Mesendoderm (in vitro differentiated cells): ENCODE data around the gene FBRSL1.

Experiments used
- DNase-seq: peaks from one replicate; pipeline ENCODE4 v3.0.0; 2013
- H2AK5ac ChIP-seq: 2 replicates; pipeline ENCODE4 v1.6.1; 2013; ENCODE audit warnings: low read length, inconsistent platforms
- H2BK120ac ChIP-seq: 2 replicates; pipeline ENCODE4 v1.6.1; 2013; ENCODE audit warnings: low read depth, mild to moderate bottlenecking, low read length, moderate library complexity, mixed read lengths
- H2BK15ac ChIP-seq: replicated peaks from 2 replicates; pipeline ENCODE4 v1.6.1; 2013; ENCODE audit warnings: low read depth, mild to moderate bottlenecking, moderate library complexity
- H2BK5ac ChIP-seq: 2 replicates; pipeline ENCODE4 v1.6.1; 2013; ENCODE audit warnings: low read length, inconsistent platforms
- H3K18ac ChIP-seq: 2 replicates; pipeline ENCODE4 v1.6.1; 2013; ENCODE audit warnings: mild to moderate bottlenecking, low read length, mixed read lengths
- H3K23ac ChIP-seq: one replicate; pipeline ENCODE4 v1.6.1; 2013; ENCODE audit warnings: low read length
- H3K27ac ChIP-seq: 2 replicates; pipeline ENCODE4 v1.5.1; 2013; ENCODE audit warnings: low read depth, mild to moderate bottlenecking, inconsistent platforms, low read length, moderate library complexity
- H3K27me3 ChIP-seq: 2 replicates; pipeline ENCODE4 v1.6.1; 2013; ENCODE audit warnings: low read length, control low read depth, mild to moderate bottlenecking, inconsistent platforms; ENCODE audit not compliant: insufficient read depth, poor library complexity
- H3K36me3 ChIP-seq: 2 replicates; pipeline ENCODE4 v1.6.1; 2013; ENCODE audit warnings: low read length, inconsistent platforms; ENCODE audit not compliant: control insufficient read depth, insufficient read depth
- H3K4ac ChIP-seq: one replicate; pipeline ENCODE4 v1.6.1; 2013; ENCODE audit warnings: low read depth, mild to moderate bottlenecking, low read length, moderate library complexity
- H3K4me1 ChIP-seq: 2 replicates; pipeline ENCODE4 v1.6.1; 2013; ENCODE audit warnings: low read depth, low read length, inconsistent platforms; ENCODE audit not compliant: control insufficient read depth
- H3K4me2 ChIP-seq: 2 replicates; pipeline ENCODE4 v1.6.1; 2013; ENCODE audit warnings: low read length
- H3K4me3 ChIP-seq: 2 replicates; pipeline ENCODE4 v1.5.1; 2013; ENCODE audit warnings: mild to moderate bottlenecking, low read length
- H3K56ac ChIP-seq: one replicate; pipeline ENCODE4 v1.6.1; 2013; ENCODE audit warnings: low read length
- H3K79me1 ChIP-seq: 2 replicates; pipeline ENCODE4 v1.6.1; 2013; ENCODE audit warnings: low read length, inconsistent platforms
- H3K79me2 ChIP-seq: 2 replicates; pipeline ENCODE4 v1.6.1; 2013; ENCODE audit warnings: mild to moderate bottlenecking, low read length; ENCODE audit not compliant: control insufficient read depth, insufficient read depth
- H3K9ac ChIP-seq: 2 replicates; pipeline ENCODE4 v1.6.1; 2013; ENCODE audit warnings: low read length, inconsistent platforms
- H4K5ac ChIP-seq: one replicate; pipeline ENCODE4 v1.6.1; 2013; ENCODE audit warnings: low read length
- H4K8ac ChIP-seq: one replicate; pipeline ENCODE4 v1.6.1; 2013; ENCODE audit warnings: low read depth, mild to moderate bottlenecking, control low read depth, low read length, moderate library complexity
- WGBS: extraction: QIAGEN DNeasy Blood & Tissue Kit; methylation state at CpG from one replicate; pipeline ENCODE4 v1.1.7; 2013; ENCODE audit warnings: low lambda C conversion rate, missing lambda C conversion rate; ENCODE audit not compliant: insufficient coverage; ENCODE audit errors: extremely low coverage; 5-methylcytosine and 5-hydroxymethylcytosine counted together

FBRSL1 gene

DNA sequence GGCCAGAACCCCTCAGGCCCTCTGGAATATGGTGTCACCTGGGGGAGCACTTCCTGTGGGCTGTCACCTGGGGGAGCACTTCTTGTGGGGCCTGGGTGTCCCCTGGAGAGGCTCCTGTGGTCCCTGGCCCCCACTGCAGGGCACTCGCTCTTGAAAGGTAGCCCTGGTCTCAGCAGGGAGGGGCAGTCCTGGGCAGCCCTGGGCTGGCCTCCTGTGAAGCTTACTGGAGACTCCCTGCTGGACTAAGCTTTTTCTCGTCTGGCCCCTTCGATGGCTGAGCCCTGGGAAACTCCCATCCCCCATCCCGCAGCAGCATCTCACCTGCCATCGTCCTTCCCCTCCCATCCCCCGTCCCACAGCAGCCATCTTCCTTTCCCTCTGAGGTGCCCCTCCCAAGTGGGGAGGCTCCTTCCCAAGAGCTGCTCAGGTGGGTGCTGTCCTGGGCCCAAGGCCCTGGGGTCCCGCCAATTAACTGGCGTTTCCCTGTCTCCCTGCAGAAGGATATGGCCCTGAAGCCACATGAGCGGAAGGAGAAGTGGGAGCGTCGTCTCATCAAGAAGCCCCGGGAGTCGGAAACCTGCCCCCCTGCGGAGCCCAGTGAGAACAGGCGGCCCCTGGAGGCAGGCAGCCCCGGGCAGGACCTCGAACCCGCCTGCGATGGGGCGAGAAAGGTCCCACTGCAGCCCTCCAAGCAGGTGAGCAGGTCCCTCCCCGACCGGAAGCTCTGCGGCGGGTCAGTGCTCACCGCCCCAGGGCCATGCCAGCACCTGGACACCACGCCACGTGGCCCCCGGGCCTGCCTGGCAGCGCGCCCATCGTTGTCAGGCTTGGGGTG, 17.9 kb downstream of the FBRSL1 start:
- no peak overlapping the region for H3K9ac ChIP-seq
- H4K8ac ChIP-seq, result no peak overlapping the region
- peaks cover 12% of the 10 kb centered on the region for H3K79me1 ChIP-seq
- H3K4me1 ChIP-seq, result peaks cover 8% of the 10 kb centered on the region
- H3K4ac ChIP-seq, result no peak overlapping the region
- no peak overlapping the region for H4K5ac ChIP-seq
- no peak overlapping the region for H2BK120ac ChIP-seq
- no peak overlapping the region for H3K23ac ChIP-seq
- H2AK5ac ChIP-seq, result no peak overlapping the region
- no peak overlapping the region for H3K56ac ChIP-seq
- no peak overlapping the region for H3K4me2 ChIP-seq
- no peak overlapping the region for H3K18ac ChIP-seq
- peaks cover 11% of the 10 kb centered on the region for H3K79me2 ChIP-seq
- no CpG with 5 or more reads among the region's 31 CpGs for WGBS
- no peak overlapping the region for H3K27ac ChIP-seq
- no peaks in the 10 kb centered on the region for H3K27me3 ChIP-seq
- DNase-seq, result peak; percentile 45
- no peak overlapping the region for H2BK15ac ChIP-seq
- H2BK5ac ChIP-seq, result no peak overlapping the region
- H3K36me3 ChIP-seq, result no peaks in the 10 kb centered on the region
- H3K4me3 ChIP-seq, result no peak overlapping the region

DNA sequence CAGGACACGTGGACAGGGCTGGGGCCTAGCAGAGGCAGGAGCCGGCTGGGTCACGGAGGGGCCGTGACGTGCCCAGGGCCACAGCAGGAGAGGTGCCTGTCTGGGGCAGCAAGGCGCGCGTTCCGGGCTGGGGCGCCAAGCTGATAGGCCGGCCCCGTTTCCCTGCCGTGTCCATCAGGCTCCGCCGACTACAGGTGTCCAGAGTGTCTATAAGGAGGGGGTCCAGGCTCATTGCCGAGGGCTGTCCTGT, 18.5 kb downstream of the FBRSL1 start:
- H2BK15ac ChIP-seq, result no peak overlapping the region
- H3K9ac ChIP-seq, result no peak overlapping the region
- no peaks in the 10 kb centered on the region for H3K36me3 ChIP-seq
- no peak for DNase-seq
- H2BK120ac ChIP-seq, result no peak overlapping the region
- H3K23ac ChIP-seq, result no peak overlapping the region
- H3K4me1 ChIP-seq, result peaks cover 8% of the 10 kb centered on the region
- H3K79me1 ChIP-seq, result peaks cover 8% of the 10 kb centered on the region
- no peak overlapping the region for H4K5ac ChIP-seq
- H3K79me2 ChIP-seq, result peaks cover 11% of the 10 kb centered on the region
- no peak overlapping the region for H3K4ac ChIP-seq
- H4K8ac ChIP-seq, result no peak overlapping the region
- H2AK5ac ChIP-seq, result no peak overlapping the region
- no peaks in the 10 kb centered on the region for H3K27me3 ChIP-seq
- no CpG with 5 or more reads among the region's 16 CpGs for WGBS
- no peak overlapping the region for H2BK5ac ChIP-seq
- no peak overlapping the region for H3K18ac ChIP-seq
- H3K27ac ChIP-seq, result no peak overlapping the region
- no peak overlapping the region for H3K4me3 ChIP-seq
- no peak overlapping the region for H3K56ac ChIP-seq
- H3K4me2 ChIP-seq, result no peak overlapping the region

GRCh38 chr12:132508860-132509732, 19.1 kb downstream of the FBRSL1 start:
- no peak overlapping the region for H3K4ac ChIP-seq
- H2BK15ac ChIP-seq, result no peak overlapping the region
- H3K23ac ChIP-seq, result no peak overlapping the region
- H2AK5ac ChIP-seq, result no peak overlapping the region
- no peak overlapping the region for H2BK5ac ChIP-seq
- no peak overlapping the region for H3K4me3 ChIP-seq
- H3K4me2 ChIP-seq, result no peak overlapping the region
- WGBS, result no CpG with 5 or more reads among the region's 53 CpGs
- H3K56ac ChIP-seq, result no peak overlapping the region
- H3K27me3 ChIP-seq, result no peaks in the 10 kb centered on the region
- H4K8ac ChIP-seq, result no peak overlapping the region
- no peak overlapping the region for H4K5ac ChIP-seq
- no peak for DNase-seq
- H3K79me2 ChIP-seq, result peaks cover 8% of the 10 kb centered on the region
- peaks cover 8% of the 10 kb centered on the region for H3K4me1 ChIP-seq
- no peak overlapping the region for H3K27ac ChIP-seq
- no peak overlapping the region for H2BK120ac ChIP-seq
- no peaks in the 10 kb centered on the region for H3K36me3 ChIP-seq
- no peak overlapping the region for H3K18ac ChIP-seq
- peaks cover 8% of the 10 kb centered on the region for H3K79me1 ChIP-seq
- no peak overlapping the region for H3K9ac ChIP-seq

DNA sequence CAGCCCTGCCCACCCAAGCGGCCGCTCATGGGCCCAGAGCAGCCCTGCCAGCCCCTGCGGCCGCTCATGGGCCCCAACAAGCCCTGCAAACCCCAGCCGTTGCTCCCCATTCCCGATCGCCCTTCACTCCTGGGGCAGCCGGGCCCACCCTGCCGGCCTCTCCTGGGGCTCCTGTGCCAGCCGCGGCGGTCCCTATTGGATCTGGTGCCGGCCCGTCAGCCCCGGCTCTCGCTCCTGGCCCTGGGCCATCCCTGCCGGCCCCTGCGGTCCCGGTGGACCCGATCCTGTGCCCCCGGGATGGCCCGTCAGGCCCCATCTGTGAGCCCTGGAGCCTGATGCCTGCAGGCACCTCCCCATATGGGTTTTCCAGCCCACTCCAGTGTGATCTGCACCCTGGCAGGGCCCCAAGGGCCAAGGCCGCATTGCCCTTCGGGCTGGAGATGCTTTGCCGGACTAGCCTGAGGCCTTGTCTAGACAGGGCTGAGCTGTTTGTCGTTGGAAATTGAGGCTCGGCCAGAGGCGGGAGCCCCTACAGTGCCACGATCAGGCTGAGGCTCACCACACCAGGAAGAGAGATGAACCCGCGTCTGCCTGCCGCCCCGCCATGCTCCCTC, 20.3 kb downstream of the FBRSL1 start:
- H3K23ac ChIP-seq, result no peak overlapping the region
- H3K79me2 ChIP-seq, result peaks cover 7% of the 10 kb centered on the region
- no peak overlapping the region for H2BK120ac ChIP-seq
- no peak overlapping the region for H3K4me3 ChIP-seq
- no peak overlapping the region for H2BK15ac ChIP-seq
- H2BK5ac ChIP-seq, result no peak overlapping the region
- no peak overlapping the region for H3K56ac ChIP-seq
- H3K4ac ChIP-seq, result no peak overlapping the region
- H4K5ac ChIP-seq, result no peak overlapping the region
- H3K4me2 ChIP-seq, result no peak overlapping the region
- no peaks in the 10 kb centered on the region for H3K36me3 ChIP-seq
- H3K18ac ChIP-seq, result no peak overlapping the region
- peaks cover 8% of the 10 kb centered on the region for H3K4me1 ChIP-seq
- no peak overlapping the region for H3K9ac ChIP-seq
- H2AK5ac ChIP-seq, result no peak overlapping the region
- DNase-seq, result no peak
- no peak overlapping the region for H4K8ac ChIP-seq
- no peaks in the 10 kb centered on the region for H3K27me3 ChIP-seq
- peaks cover 8% of the 10 kb centered on the region for H3K79me1 ChIP-seq
- WGBS, result no CpG with 5 or more reads among the region's 33 CpGs
- no peak overlapping the region for H3K27ac ChIP-seq

DNA sequence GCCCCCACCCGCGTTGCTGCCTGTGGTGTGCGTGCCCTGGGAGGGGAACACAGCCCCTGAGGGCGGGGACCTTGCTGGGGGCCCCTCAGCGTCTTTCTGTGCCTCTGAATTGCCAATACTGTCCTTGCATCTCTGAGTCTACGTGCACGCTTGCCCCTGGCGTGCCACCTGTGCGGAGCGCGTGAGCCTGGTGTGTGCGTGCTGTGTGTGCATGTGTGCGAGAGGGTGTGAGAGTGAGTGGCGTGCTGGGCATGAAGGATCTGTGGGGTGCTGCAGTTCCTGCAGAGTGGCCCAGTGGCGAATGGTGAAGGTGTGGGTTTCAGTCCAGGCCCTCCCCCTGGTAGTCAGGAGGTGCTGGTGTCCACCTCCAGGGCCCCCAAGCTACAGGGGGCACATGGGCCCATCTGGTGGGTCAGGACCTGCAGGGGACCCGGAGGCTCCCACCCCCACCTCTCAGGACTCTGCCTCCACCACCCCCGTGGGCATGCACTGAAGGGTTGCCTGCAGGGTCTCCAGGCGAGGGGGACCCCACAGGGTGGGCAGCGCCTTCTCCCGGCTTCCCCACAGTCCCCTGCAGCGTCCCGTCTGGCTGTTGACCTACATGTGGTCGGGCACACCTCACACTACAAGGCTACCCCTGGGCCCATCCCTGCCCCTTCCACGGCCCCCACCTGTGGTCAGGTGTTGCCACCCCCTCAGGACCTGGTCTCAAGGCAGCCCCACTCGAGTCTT, 21.0 kb downstream of the FBRSL1 start:
- no peak overlapping the region for H2AK5ac ChIP-seq
- no peak overlapping the region for H2BK15ac ChIP-seq
- no peak overlapping the region for H4K5ac ChIP-seq
- H2BK120ac ChIP-seq, result no peak overlapping the region
- no CpG with 5 or more reads among the region's 25 CpGs for WGBS
- H3K27me3 ChIP-seq, result no peaks in the 10 kb centered on the region
- no peak overlapping the region for H3K4me2 ChIP-seq
- no peaks in the 10 kb centered on the region for H3K36me3 ChIP-seq
- H3K4me1 ChIP-seq, result peaks cover 8% of the 10 kb centered on the region
- H3K9ac ChIP-seq, result no peak overlapping the region
- no peak for DNase-seq
- no peak overlapping the region for H2BK5ac ChIP-seq
- no peak overlapping the region for H3K18ac ChIP-seq
- H3K4ac ChIP-seq, result no peak overlapping the region
- H3K79me2 ChIP-seq, result peaks cover 5% of the 10 kb centered on the region
- no peak overlapping the region for H3K56ac ChIP-seq
- no peak overlapping the region for H4K8ac ChIP-seq
- H3K23ac ChIP-seq, result no peak overlapping the region
- peaks cover 8% of the 10 kb centered on the region for H3K79me1 ChIP-seq
- no peak overlapping the region for H3K4me3 ChIP-seq
- H3K27ac ChIP-seq, result no peak overlapping the region
